ENCODE data around the gene KMT2B.
"Not testable (repeated sequence)": the region's sequence is repeated elsewhere in the genome, so short reads cannot be mapped to it uniquely, and the experiment has no call there.

The KMT2B gene

GRCh38 chr19:35757749-35758608, 40.2 kb downstream of the KMT2B start, which contains the start of gene PROSER3:
TSS of gene PROSER3 (plus strand) at chr19:35758176. CDS start at chr19:35758216, 40 bp downstream.
- DNase-seq, result peak; percentile 96

DNA sequence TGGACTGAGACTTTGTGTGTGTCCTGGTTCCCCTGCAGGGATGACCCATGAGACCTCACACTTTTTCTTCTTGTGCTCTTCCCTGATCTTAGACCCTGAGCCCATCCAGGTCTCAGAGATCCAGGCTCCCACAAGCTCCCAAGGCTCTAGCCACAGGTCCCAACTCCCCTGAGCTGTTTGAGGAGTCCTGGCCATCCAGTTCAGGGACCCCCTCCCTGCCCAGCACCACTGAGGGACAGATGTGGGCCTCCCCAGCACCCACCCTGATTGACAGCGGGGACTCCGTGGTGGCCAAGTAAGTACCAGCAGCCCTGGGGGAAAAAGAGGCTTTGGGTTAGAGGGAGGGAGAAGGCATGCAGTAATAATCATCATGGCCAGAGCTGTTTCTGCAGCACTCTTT, 41.9 kb downstream of the KMT2B start:
- no peak for DNase-seq

DNA sequence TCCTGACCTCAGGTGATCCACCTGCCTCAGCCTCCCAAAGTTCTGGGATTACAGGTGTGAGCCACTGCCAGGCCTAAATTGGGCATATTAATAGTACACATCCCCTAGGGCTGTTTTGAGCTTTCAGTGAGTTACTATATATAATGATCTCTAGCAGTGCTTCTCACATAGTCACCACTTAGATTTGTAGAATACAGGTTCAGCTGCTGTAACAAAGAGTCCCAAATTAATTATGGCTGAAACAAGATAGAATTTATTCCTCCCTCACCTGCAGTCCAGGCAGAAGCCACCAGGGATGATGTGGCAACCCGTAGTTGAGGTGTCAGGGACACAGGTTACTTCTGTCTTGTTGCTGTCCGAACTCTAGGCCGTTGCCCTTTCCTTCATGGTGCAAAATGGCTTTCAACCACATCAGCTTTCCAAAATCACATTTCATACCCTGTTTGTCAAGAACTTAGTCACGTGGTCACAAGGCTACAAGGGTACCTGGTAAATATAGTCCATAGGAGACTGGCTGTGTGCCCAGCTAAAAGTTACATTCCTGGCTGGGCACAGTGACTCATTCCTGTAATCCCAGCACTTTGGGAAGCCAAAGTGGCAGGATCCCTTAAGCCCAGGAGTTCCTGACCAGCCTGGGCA, 43.0 kb downstream of the KMT2B start:
- DNase-seq, result no peak

DNA sequence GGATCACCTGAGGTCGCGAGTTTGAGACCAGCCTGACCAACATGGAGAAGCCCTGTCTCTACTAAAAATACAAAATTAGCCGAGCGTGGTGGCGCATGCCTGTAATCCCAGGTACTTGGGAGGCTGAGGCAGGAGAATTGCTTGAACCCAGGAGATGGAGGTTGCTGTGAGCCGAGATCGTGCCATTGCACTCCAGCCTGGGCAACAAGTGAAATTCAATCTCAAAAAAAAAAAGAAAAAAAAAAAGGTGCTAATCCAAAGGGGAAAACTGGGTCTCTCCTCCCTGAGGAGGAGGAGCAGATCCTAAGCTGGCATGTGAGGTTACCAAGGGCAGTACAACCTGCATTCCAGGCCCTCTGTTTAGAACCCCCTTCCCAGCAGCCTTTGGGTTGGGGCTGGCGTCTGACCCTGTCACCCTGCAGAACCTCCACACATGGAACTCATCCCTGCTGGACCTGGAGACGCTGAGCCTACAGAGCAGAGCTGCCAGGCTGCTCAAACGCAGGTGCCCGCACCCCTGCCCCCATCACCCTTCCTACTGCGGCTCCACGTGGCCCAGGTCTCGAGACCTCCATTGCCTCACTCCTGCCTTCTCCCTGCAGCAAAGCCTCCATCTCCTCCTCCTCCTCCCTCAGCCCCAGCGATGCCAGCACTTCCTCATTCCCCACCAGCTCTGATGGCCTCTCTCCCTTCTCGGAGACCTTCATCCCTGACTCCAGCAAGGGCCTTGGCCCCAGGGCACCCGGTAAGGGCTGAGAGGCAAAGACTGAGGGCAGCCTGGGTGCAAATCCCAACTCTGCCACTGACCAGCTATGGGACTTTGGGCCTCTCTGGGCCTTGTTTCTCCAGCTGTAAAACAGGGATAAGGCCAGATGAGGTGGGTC, 46.9 kb downstream of the KMT2B start:
- no peak for DNase-seq

DNA sequence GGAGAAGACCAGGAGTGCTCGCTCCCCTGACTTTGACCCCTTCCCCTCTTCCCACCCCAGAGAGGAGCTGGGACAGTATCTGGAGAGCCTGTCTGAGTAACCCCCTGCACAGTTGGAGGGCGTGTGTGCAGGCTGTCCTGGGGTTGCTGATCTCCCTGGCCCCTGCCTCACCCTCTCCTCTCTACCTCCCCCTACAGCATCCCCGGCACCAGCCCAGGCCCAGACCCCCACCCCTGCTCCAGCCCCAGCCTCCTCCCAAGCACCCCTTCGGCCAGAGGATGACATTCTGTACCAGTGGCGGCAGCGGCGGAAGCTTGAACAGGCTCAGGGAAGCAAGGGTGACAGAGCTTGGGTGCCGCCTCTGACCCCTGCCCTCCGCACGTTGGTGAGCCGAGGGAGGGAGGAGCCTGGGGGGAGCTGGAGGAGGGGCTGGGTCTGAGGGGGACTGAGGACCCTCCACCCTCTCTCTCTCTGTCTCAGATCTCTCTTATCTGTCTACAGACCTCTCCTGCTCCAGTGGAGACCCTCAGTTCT, 48.8 kb downstream of the KMT2B start:
- DNase-seq, result no peak

- no peak for DNase-seq
Measured at GRCh38 chr19:35767288-35768081, 49.7 kb downstream of the KMT2B start.

GRCh38 chr19:35768082-35768421, 50.2 kb downstream of the KMT2B start:
- DNase-seq, result no peak

- DNase-seq, result not testable (repeated sequence)
Measured at GRCh38 chr19:35772362-35772761, 54.6 kb downstream of the KMT2B start.

- DNase-seq, result no peak
Measured at GRCh38 chr19:35773020-35773806, 55.4 kb downstream of the KMT2B start.

DNA sequence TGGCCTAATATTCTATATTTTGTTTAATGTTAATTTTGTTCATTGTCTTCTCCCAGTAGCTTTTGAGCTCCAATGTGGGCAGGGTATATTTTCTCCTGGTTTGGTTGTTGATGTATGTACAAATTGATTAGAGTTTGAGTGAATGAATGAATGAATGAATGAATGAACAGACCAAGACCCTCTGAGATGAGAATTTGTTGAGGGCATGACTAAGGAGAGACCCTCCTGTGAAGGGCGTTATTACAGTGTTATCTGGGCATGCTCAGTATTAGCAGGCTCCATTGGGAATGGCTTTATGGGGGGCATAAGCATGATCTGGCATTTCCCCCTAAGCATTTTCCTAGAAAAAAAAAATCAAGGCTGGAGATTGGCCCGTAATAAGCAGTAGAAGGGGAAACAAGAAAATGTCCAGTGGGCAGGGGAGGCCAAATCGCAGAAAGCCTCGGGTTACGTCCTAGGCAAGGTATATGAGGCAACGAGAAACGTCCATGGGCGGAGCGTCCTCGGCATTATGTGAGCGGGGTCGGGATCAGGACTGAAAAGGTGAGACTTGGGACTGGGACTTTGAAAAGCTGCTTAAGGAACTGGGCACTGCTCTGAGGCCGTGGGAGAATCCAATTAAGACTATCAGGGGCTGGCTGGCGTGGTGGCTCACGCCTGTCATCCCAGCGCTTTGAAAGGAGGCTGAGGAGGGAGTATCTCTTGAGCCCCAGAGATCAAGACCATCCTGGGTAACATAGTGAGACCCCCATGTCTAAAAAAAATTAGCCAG, 56.7 kb downstream of the KMT2B start:
- DNase-seq, result no peak

- no peak for DNase-seq
Measured at GRCh38 chr19:35775046-35775297, 57.2 kb downstream of the KMT2B start.

DNA sequence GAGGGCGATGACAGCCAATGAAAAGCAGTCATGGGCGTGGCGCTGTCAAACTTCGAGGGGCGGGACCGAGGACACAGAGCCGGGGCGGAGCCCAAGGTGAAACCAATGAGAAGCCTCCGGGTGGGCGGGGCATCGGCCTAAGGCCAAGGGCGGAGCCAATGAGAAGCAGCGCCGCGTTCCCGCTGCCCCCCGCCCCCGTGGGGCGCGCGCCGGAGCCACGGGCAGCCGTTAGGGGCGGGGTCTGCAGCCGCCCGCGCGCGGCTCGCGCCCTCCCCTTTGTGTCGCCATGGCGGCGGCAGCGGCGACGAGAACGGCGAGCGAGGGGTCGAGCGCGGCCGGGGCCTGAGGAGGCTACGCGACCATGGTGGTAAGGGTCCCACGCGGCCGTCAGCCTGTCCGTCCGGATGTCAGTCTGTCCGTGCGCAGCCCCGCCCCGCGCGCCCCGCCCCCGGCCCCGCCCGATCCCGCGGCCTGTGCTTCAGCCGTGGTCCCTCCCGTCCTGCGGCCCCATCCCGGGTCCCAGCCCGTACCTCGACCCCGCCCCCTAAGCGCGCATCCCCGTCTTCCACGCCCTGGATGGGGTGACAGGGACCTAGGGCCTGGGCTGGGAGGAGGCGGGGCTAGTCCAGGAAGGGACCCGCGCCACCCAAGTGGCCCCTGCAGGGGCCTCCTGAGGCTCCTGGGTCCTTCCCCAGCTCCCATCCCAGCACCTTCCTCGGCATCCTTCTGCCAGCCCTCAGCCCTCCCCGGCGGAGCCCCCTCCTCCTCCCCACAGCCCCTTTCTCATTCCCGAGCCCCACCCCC, 57.7 kb downstream of the KMT2B start, which contains the start of gene ARHGAP33:
TSS of gene ARHGAP33 (plus strand) at position 267 of the 804 bp plus-strand sequence. CDS start at position 362, 95 bp downstream.
- DNase-seq, result peak; percentile 85

GRCh38 chr19:35776102-35776788, 58.4 kb downstream of the KMT2B start:
- no peak for DNase-seq

GRCh38 chr19:35777086-35777841, 59.5 kb downstream of the KMT2B start:
- no peak for DNase-seq

DNA sequence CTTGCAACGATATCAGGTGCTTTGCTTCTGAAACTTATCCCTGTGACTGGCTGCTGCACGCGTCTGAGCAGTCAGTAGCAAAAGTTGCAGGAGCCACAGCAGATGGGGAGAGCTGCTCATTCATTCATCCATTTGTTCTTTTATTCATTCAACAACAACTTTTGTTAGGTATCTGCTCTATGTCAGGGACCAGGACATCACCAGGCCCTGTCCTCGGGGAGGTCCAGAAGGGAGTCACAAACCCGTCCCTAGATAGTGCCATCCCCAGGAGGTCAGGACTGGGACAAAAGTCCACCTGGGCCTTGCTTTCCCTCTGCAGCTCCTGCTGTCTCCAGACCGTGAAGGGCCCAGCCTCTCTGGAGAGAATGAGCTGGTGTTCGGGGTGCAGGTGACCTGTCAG, 60.2 kb downstream of the KMT2B start:
- no peak for DNase-seq

DNA sequence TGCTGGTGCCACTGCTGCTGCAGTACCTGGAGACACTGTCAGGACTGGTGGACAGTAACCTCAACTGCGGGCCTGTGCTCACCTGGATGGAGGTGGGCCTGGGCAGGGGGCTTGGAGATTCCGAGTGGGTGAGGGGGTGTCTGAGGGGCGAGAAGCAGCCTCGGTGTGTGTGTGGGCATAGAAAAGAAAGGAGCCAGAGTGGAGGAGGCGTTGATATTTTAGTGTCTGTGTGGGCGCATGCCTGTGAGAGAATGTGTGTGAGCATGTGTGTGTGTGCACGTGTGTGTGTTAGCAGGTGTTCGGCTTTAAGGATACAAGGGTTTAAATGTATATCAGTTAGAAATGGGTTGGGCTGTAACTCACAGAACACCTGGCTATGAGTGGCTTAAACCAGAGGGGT, 61.2 kb downstream of the KMT2B start:
- no peak for DNase-seq

- no peak for DNase-seq
Measured at GRCh38 chr19:35780058-35780457, 62.3 kb downstream of the KMT2B start.

DNA sequence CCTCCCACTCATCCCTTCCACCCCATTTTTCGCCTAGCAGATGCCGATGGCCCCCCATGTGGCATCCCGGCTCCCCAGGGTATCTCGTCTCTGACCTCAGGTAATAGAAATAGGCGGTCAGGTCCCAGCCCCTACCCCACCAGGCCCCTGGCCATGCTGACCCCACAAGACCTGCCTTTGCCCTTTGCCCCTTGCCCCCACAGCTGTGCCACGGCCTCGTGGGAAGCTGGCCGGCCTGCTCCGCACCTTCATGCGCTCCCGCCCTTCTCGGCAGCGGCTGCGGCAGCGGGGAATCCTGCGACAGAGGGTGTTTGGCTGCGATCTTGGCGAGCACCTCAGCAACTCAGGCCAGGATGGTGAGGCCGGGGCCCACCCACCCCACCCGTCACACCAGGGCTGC, 62.9 kb downstream of the KMT2B start:
- no peak for DNase-seq

- DNase-seq, result no peak
Measured at GRCh38 chr19:35781650-35782049, 63.8 kb downstream of the KMT2B start.
